Activated CD8-positive, alpha-beta memory T cell treated with anti-CD3 and anti-CD28 coated beads, Interleukin-2, amount 50 U/mL, for 48 hours (primary cell): ENCODE measurements around the gene PROCA1.
"Not testable (repeated sequence)": the region's sequence is repeated elsewhere in the genome, so short reads cannot be mapped to it uniquely, and the experiment has no call there.

Experiments
- DNase-seq: peaks from one replicate; pipeline ENCODE4 v3.0.0-alpha.2; 2020

PROCA1 gene

GRCh38 chr17:28661635-28662526 lies 49.8 kb downstream of the PROCA1 start, which contains the start of the genes SDF2 and SUPT6H:
SDF2 (minus strand) TSS chr17:28661906; CDS start chr17:28661876, 30 bp downstream.
SUPT6H (plus strand) TSS chr17:28662205; CDS start chr17:28673402, 11,197 bp downstream.
- DNase-seq: peak; percentile 99

- not testable (repeated sequence) for DNase-seq
Observed at GRCh38 chr17:28659497-28659881, 52.2 kb downstream of the PROCA1 start.

- DNase-seq: not testable (repeated sequence)
Observed at GRCh38 chr17:28658766-28659496, 52.8 kb downstream of the PROCA1 start.

- DNase-seq: not testable (repeated sequence)
Observed at GRCh38 chr17:28658342-28658741, 53.3 kb downstream of the PROCA1 start.

- DNase-seq: no peak
Observed at GRCh38 chr17:28657756-28658155, 53.9 kb downstream of the PROCA1 start.

- no peak for DNase-seq
Observed at GRCh38 chr17:28655160-28655559, 56.5 kb downstream of the PROCA1 start.
